ENCODE results near the gene WNK2. TPM values are rescaled to one million over a fixed set of nuclear protein-coding genes. Genes with fewer than 3 reads are reported as not detected.
A peak's percentile ranks its signal among the peaks of the same experiment; 100 is the strongest.

The WNK2 gene
- total and polyA plus RNA-seq, 8 donors, result 0.93 to 10.4 (median 7.4) TPM

DNA sequence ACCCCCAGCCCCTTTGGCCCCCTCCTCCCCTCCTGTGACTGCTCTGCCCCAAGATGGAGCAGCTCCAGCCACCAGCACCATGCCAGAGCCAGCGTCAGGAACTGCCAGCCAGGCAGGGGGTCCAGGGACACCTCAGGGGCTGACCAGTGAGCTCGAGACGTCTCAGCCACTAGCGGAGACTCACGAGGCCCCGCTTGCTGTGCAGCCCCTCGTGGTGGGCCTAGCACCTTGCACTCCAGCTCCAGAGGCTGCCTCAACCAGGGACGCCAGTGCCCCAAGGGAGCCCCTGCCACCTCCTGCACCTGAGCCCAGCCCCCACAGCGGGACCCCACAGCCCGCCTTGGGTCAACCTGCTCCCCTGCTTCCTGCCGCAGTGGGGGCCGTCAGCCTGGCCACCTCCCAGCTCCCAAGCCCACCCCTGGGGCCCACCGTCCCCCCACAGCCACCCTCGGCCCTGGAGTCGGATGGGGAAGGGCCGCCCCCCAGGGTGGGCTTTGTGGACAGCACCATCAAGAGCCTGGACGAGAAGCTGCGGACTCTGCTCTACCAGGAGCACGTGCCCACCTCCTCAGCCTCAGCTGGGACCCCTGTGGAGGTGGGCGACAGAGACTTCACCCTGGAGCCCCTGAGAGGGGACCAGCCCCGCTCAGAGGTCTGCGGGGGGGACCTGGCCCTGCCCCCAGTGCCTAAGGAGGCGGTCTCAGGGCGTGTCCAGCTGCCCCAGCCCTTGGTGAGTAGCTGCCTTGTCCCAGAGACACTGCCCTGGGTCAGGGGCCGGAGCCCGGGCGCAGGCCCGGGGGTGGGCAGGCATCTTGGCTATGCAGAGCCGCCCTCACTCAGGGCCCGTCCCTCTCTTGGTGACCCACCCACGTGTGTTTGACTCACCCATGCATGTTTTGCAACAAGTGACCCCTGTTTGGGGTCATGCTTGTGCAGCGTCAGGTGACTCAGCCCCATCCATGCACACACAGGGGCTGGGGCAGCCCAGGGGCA is 105.2 kb downstream of the WNK2 start:
- Histone ChIP-seq H3K27ac (no peak overlapping the region), H3K27me3 (peaks cover 0 to 16% of the 10 kb centered on the region in 2 donors), H3K36me3 (no peaks in the 10 kb centered on the region), H3K4me1 (no peaks in the 10 kb centered on the region), H3K4me3 (no peak overlapping the region), H3K9me3 (no peaks in the 10 kb centered on the region)
- intact Hi-C loops (cut with DNase I), result no loop called here
- ATAC-seq (no peak), DNase-seq (peak in 1 of 4 donors; percentile 70)
- TF ChIP-seq, protein P1, sequence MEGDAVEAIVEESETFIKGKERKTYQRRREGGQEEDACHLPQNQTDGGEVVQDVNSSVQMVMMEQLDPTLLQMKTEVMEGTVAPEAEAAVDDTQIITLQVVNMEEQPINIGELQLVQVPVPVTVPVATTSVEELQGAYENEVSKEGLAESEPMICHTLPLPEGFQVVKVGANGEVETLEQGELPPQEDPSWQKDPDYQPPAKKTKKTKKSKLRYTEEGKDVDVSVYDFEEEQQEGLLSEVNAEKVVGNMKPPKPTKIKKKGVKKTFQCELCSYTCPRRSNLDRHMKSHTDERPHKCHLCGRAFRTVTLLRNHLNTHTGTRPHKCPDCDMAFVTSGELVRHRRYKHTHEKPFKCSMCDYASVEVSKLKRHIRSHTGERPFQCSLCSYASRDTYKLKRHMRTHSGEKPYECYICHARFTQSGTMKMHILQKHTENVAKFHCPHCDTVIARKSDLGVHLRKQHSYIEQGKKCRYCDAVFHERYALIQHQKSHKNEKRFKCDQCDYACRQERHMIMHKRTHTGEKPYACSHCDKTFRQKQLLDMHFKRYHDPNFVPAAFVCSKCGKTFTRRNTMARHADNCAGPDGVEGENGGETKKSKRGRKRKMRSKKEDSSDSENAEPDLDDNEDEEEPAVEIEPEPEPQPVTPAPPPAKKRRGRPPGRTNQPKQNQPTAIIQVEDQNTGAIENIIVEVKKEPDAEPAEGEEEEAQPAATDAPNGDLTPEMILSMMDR (IDR thresholded peaks at IDR 0.05), result no peak

DNA sequence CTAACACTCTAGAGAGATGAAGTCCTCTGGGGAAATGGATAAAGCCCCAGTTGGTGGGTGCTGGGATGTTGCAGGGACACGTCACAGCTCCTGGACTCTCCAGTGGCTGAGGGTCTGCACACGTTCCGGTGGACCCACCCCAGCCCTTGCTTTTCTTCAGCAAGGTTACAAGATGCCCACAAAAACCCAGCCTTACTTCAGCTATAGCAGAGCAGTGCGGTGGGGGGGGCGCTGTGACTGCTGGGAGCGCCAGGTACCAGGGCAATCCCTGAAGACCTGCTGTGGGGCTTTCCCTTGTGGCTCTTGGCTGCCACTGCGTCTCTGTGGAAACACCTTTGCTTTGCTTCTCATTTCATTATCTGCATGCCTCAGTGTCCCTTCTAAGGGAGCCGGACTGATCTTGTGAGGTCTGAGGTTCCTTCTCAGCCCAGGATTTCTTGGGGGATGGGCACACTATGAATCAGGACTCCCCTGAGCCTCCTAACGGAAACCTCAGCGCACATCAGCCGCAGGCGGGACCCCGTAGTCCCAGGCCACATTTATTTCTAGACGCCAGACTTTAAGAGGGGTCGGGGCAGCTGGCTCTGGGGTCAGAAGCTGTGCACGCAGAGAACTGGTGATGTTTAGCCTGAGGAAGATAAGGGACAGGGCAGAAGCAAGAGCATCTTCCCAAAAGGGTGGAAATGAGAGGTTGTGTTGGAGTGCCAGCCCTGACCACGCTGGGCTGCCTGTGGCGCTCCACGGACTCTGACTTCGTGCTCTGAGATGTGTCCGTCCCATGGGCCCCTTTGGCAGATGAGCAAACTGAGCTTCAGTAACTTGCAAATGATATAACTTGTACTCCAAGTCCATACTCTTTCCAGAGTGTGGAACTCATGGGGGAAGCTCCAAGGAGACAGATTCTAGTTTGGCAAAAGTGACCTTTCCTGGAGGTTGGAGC is 106.8 kb downstream of the WNK2 start:
- Histone ChIP-seq H3K27me3 (peaks cover 0 to 27% of the 10 kb centered on the region in 2 donors), H3K9me3 (no peaks in the 10 kb centered on the region), H3K4me1 (no peaks in the 10 kb centered on the region), H3K27ac (no peak overlapping the region), H3K36me3 (no peaks in the 10 kb centered on the region), H3K4me3 (no peak overlapping the region)
- TF ChIP-seq, protein P1 (IDR thresholded peaks at IDR 0.05), result no peak
- intact Hi-C loops (cut with DNase I), result no loop called here
- DNase-seq (no peak), ATAC-seq (no peak)

DNA sequence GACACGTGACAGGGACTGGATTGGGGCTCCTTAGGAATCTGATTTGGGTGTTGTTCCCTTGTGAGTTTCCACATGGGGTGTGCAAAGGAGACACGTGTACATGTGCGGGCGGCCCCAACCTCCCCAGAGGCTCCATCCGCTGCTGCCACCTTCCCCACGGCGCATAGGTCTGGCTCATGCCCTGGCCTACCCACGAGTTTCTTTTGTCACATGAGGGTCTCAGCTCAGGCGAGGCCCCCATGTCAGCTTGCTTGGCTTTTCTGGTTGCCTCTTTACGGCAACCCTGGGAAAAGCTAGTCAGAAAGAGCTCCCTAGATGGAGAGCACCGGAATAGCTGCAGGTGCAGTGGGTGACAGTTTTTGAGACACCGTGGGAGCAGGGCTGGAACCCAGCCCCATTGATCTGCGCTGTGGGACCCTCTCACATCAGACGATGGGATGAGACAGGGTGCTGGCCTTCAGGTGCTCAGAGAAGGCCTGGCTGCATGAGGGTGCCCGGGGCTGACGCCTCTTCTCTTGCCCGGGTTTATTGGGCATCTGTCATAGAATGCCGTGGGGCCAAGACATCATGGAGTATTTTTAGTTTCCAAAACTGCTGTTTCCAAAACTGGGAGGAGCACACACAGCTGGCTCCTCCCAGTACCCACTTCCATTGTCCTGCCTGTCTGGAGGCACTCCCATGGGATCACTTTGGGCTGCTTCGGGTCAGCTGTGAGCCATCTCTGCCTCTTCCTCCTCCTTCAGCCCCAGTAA is 107.8 kb downstream of the WNK2 start:
- no peaks in the 10 kb centered on the region for H3K36me3 ChIP-seq
- H3K4me3 ChIP-seq, result no peak overlapping the region
- TF ChIP-seq, protein P1 (IDR thresholded peaks at IDR 0.05), result no peak
- no peaks in the 10 kb centered on the region for H3K4me1 ChIP-seq
- H3K27me3 ChIP-seq, result peaks cover 0 to 27% of the 10 kb centered on the region in 2 donors
- H3K27ac ChIP-seq, result no peak overlapping the region
- no peaks in the 10 kb centered on the region for H3K9me3 ChIP-seq
- no peak for DNase-seq
- no peak for ATAC-seq
- intact Hi-C loops (cut with DNase I), result no loop called here

DNA sequence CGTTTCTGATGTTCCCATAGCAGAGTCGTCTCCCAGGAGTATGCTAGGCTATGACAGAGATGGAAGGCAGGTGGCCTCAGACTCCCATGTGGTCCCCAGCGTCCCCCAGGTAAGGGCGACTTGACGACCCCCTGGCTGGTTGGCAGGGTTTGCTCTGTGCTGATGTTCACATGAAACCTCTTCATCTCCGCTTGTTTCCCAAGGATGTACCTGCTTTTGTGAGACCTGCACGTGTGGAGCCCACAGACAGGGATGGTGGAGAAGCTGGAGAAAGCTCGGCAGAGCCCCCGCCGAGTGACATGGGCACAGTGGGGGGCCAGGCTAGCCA is 108.3 kb downstream of the WNK2 start:
- H3K27ac ChIP-seq, result no peak overlapping the region
- no peaks in the 10 kb centered on the region for H3K4me1 ChIP-seq
- ATAC-seq, result no peak
- H3K4me3 ChIP-seq, result no peak overlapping the region
- DNase-seq, result no peak
- TF ChIP-seq, protein P1 (IDR thresholded peaks at IDR 0.05), result no peak
- no peaks in the 10 kb centered on the region for H3K9me3 ChIP-seq
- peaks cover 0 to 29% of the 10 kb centered on the region in 2 donors for H3K27me3 ChIP-seq
- no peaks in the 10 kb centered on the region for H3K36me3 ChIP-seq
- intact Hi-C loops (cut with DNase I), result no loop called here
